Calu3 (cell line): Measurements from ENCODE around the gene RABGAP1L. TPM values are rescaled to one million over a fixed set of nuclear protein-coding genes. Genes with fewer than 3 reads are reported as not detected.

Experiments
- BruUV-seq: library from RNA; stranded (reverse); fragments of 400-500 nt; replicated peaks from 2 replicates; lab custom pipeline; 2021; lab: Mats Ljungman, UMichigan
- CTCF ChIA-PET: fragments of 300-600 bp; sonication (Branson Sonifier 250); formaldehyde crosslinking; loops from one replicate; lab custom pipeline; 2022; ENCODE audit warnings: antibody characterized with exemption; lab: Charles Lee
- DNase-seq: peaks from one replicate; pipeline ENCODE4 v3.0.0; 2022
- H3K27ac Mint-ChIP-seq: one replicate; pipeline ENCODE4 v1.8.0; 2022; ENCODE audit warnings: mixed read lengths; ENCODE audit not compliant: unreplicated experiment
- H3K27me3 Mint-ChIP-seq: one replicate; pipeline ENCODE4 v1.8.0; 2022; ENCODE audit warnings: mixed read lengths; ENCODE audit not compliant: unreplicated experiment
- H3K36me3 Mint-ChIP-seq: one replicate; pipeline ENCODE4 v1.8.0; 2022; ENCODE audit warnings: mild to moderate bottlenecking, moderate library complexity, mixed read lengths; ENCODE audit not compliant: insufficient read depth, unreplicated experiment
- H3K4me1 Mint-ChIP-seq: one replicate; pipeline ENCODE4 v1.8.0; 2022; ENCODE audit warnings: mild to moderate bottlenecking, low read depth, mixed read lengths; ENCODE audit not compliant: unreplicated experiment
- H3K4me3 Mint-ChIP-seq: one replicate; pipeline ENCODE4 v1.8.0; 2022; ENCODE audit warnings: mild to moderate bottlenecking, low read depth, moderate library complexity, mixed read lengths; ENCODE audit not compliant: unreplicated experiment
- H3K9me3 Mint-ChIP-seq: one replicate; pipeline ENCODE4 v1.8.0; 2022; ENCODE audit warnings: low read depth, mixed read lengths; ENCODE audit not compliant: unreplicated experiment
- intact Hi-C: fragments of 100-400 bp; cut with micrococcal nuclease; formaldehyde crosslinking; loops from one replicate; pipeline ENCODE4 v1.10.0; 2022; ENCODE audit not compliant: unreplicated experiment
- total RNA-seq: library from RNA; stranded (reverse); gene quantifications from 2 replicates; pipeline ENCODE4 v1.2.3, GENCODE V29; 2022
- TF ChIP-seq, protein P1 (sequence below): fragments of 200-600 bp; IDR thresholded peaks from one replicate; pipeline ENCODE4 v1.8.0; 2022; ENCODE audit warnings: antibody characterized with exemption; ENCODE audit not compliant: unreplicated experiment

The RABGAP1L gene
- total RNA-seq, 1 experiment from 2014 or later = 135 TPM

DNA sequence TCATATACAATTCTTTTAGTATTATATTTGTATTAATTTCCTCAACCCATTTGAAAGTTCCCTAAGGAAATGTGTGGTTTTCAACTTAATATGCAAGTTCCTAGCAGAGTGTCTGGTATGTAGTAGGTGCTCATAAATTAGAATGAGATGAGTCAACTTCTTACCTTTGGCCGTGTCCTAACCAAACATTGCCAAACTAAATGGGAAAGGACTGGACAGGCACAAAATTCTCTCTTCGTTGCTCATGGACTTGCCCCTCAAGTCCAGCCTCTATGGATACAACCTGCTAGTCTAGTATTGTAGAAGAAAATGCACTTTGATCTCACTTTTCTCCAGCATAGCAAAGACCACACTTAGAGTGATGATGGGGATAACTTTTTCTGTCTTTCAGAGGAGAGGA is 875.5 kb downstream of the RABGAP1L start:
- BruUV-seq = no TSS peak
- H3K4me3 Mint-ChIP-seq = no peak overlapping the region
- intact Hi-C loops = loop anchor here (10.0 kb wide), 1 partner anchor 280 kb away; no protein-coding TSS in a partner anchor
- CTCF ChIA-PET = no interaction called here
- peaks cover 78% of the 10 kb centered on the region for H3K27me3 Mint-ChIP-seq
- TF ChIP-seq, protein P1, sequence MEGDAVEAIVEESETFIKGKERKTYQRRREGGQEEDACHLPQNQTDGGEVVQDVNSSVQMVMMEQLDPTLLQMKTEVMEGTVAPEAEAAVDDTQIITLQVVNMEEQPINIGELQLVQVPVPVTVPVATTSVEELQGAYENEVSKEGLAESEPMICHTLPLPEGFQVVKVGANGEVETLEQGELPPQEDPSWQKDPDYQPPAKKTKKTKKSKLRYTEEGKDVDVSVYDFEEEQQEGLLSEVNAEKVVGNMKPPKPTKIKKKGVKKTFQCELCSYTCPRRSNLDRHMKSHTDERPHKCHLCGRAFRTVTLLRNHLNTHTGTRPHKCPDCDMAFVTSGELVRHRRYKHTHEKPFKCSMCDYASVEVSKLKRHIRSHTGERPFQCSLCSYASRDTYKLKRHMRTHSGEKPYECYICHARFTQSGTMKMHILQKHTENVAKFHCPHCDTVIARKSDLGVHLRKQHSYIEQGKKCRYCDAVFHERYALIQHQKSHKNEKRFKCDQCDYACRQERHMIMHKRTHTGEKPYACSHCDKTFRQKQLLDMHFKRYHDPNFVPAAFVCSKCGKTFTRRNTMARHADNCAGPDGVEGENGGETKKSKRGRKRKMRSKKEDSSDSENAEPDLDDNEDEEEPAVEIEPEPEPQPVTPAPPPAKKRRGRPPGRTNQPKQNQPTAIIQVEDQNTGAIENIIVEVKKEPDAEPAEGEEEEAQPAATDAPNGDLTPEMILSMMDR = no peak
- no peaks in the 10 kb centered on the region for H3K36me3 Mint-ChIP-seq
- DNase-seq = no peak
- H3K27ac Mint-ChIP-seq = no peak overlapping the region
- no peaks in the 10 kb centered on the region for H3K9me3 Mint-ChIP-seq
- H3K4me1 Mint-ChIP-seq = peaks cover under 1% of the 10 kb centered on the region

DNA sequence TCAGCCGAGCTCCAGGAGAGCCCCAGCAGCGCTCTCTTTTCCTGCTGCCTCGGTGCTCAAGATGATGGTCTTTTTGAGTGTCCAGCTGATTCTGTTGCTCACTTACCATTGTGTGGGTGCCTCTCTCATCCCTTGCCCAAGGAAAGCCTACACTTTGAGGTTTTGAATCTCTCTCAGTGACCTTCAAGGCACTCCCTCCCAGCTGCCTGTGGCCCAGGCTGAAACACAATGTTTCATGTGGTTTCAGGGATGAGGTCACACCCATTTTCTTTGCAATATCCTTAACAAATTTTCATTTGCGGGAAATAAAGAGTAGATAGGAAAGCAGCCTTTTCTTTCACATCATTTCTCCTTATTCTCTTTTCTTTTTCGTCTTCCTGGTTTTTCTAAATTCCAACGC is 876.5 kb downstream of the RABGAP1L start:
- Mint-ChIP-seq H3K27me3 (peaks cover 89% of the 10 kb centered on the region), H3K36me3 (no peaks in the 10 kb centered on the region), H3K4me1 (no peaks in the 10 kb centered on the region), H3K27ac (no peak overlapping the region), H3K4me3 (no peak overlapping the region), H3K9me3 (no peaks in the 10 kb centered on the region)
- no TSS peak for BruUV-seq
- CTCF ChIA-PET = interaction anchor here (0.6 to 0.8 kb wide), 2 partner anchors 90 to 234 kb away, joined by 3 read pairs; no protein-coding TSS in a partner anchor
- intact Hi-C loops = loop anchor here (10.0 kb wide), 1 partner anchor 279 kb away; no protein-coding TSS in a partner anchor
- TF ChIP-seq, protein P1 = no peak
- DNase-seq = no peak

DNA sequence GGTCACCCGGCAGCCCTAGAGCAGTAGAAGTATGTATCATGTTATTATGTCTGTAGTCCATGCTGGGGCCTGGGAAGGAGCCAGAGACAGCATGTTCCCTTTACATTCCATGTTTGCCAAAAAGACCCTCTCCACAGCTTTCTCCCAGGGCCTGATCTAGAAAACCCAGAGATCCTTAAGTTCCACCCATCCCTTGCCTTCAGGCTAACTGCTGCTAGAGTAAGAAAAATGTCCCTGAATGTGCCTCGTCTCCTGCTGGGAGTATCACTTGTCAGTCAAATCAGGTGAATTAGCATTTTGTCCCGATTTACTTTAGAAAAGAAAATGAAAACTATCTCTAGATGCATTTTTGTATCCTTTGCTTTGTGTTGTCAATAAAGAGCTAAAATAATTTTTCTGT is 877.2 kb downstream of the RABGAP1L start:
- CTCF ChIA-PET = interaction anchor here (0.8 kb wide), 1 partner anchor 89 kb away, joined by 3 read pairs; no protein-coding TSS in a partner anchor
- no TSS peak for BruUV-seq
- no peak for DNase-seq
- no peak overlapping the region for H3K4me3 Mint-ChIP-seq
- H3K27me3 Mint-ChIP-seq = peaks cover 90% of the 10 kb centered on the region
- no peak overlapping the region for H3K27ac Mint-ChIP-seq
- H3K4me1 Mint-ChIP-seq = no peaks in the 10 kb centered on the region
- TF ChIP-seq, protein P1 = no peak
- no peaks in the 10 kb centered on the region for H3K9me3 Mint-ChIP-seq
- H3K36me3 Mint-ChIP-seq = no peaks in the 10 kb centered on the region
- intact Hi-C loops = loop anchor here (10.0 kb wide), 1 partner anchor 278 kb away; no protein-coding TSS in a partner anchor

DNA sequence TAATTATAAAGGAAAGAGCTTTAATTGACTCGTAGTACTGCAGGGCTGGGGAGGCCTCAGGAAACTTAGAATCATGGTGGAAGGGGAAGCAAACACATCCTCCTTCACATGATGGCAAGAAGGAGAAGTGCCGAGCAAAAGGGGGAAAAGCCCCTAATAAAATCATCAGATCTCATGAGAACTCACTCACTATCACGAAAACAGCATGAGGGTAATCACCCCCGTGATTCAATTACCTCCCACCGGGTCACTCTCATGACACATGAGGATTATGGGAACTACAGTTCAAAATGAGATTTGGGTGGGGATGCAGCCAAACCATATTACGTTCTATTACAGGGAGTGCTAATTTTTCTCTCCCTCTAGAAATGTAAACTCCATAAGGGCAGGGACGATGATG is 878.1 kb downstream of the RABGAP1L start:
- H3K4me1 Mint-ChIP-seq = no peaks in the 10 kb centered on the region
- DNase-seq = no peak
- H3K27ac Mint-ChIP-seq = no peak overlapping the region
- H3K4me3 Mint-ChIP-seq = no peak overlapping the region
- intact Hi-C loops = loop anchor here (10.0 kb wide), 1 partner anchor 277 kb away; no protein-coding TSS in a partner anchor
- no TSS peak for BruUV-seq
- CTCF ChIA-PET = no interaction called here
- H3K36me3 Mint-ChIP-seq = no peaks in the 10 kb centered on the region
- TF ChIP-seq, protein P1 = no peak
- peaks cover 84% of the 10 kb centered on the region for H3K27me3 Mint-ChIP-seq
- no peaks in the 10 kb centered on the region for H3K9me3 Mint-ChIP-seq
